Measurements from ENCODE around the gene USP17L30.
"Not testable (repeated sequence)": the region's sequence is repeated elsewhere in the genome, so short reads cannot be mapped to it uniquely, and the experiment has no call there.

- not testable (repeated sequence) for TF ChIP-seq EZH2 (IDR thresholded peaks at IDR 0.05); POLR2AphosphoS5 (IDR thresholded peaks at IDR 0.05; ENCODE audit: borderline replicate concordance, low read depth, low read length); FOXP2 (optimal IDR thresholded peaks at IDR 0.05; ENCODE audit: control extremely low read depth, extremely low read length, insufficient read depth)
Observed at GRCh38 chr4:9334358-9334757, 28.6 kb upstream of the USP17L30 start, which contains the start of gene USP17L26.
